Renal cortical epithelial cell (primary cell): ENCODE data around the gene OR1S1. TPM values are rescaled to one million over a fixed set of nuclear protein-coding genes. Genes with fewer than 3 reads are reported as not detected.

Experiments used
- total RNA-seq: library from RNA; depleted of rRNA; stranded (reverse); fragments of >200 nt; gene quantifications from 2 replicates; pipeline ENCODE4 v1.2.3, GENCODE V29; 2014

Gene OR1S1
- total RNA-seq, 1 donor from 2014 or later: not detected

Other genes with a start within 250 kb of the OR1S1 start
- gene OR9Q1, start 188.8 kb upstream of the OR1S1 start, total RNA-seq: not detected in 2 replicates
- not detected in 2 replicates for gene OR6Q1, start 181.8 kb upstream of the OR1S1 start, total RNA-seq
- gene OR9I1, start 87.2 kb upstream of the OR1S1 start, total RNA-seq: not detected in 2 replicates
- gene OR9Q2, start 23.6 kb upstream of the OR1S1 start, total RNA-seq: not detected in 2 replicates
- gene OR1S2, start 8.6 kb upstream of the OR1S1 start, total RNA-seq: not detected in 2 replicates
- not detected in 2 replicates for gene OR10Q1, start 16.2 kb downstream of the OR1S1 start, total RNA-seq
- gene OR10W1, start 55.5 kb downstream of the OR1S1 start, total RNA-seq: not detected in 2 replicates
- not detected in 2 replicates for gene OR5B17, start 146.3 kb downstream of the OR1S1 start, total RNA-seq
- not detected in 2 replicates for gene OR5B3, start 194.2 kb downstream of the OR1S1 start, total RNA-seq
- gene OR5B2, start 215.4 kb downstream of the OR1S1 start, total RNA-seq: not detected in 2 replicates
- not detected in 2 replicates for gene OR5B12, start 229.5 kb downstream of the OR1S1 start, total RNA-seq